NCI-H69 (cell line): ENCODE measurements around the gene RBMS3.
"Not testable (repeated sequence)": the region's sequence is repeated elsewhere in the genome, so short reads cannot be mapped to it uniquely, and the experiment has no call there.

Experiments
- DNase-seq: peaks from one replicate; lab custom pipeline; 2025; lab: John Stamatoyannopoulos, UW

RBMS3 gene

GRCh38 chr3:29481969-29482767, 201.3 kb downstream of the RBMS3 start:
- no peak for DNase-seq

GRCh38 chr3:29484633-29485032, 203.8 kb downstream of the RBMS3 start:
- DNase-seq: peak; percentile 66

DNA sequence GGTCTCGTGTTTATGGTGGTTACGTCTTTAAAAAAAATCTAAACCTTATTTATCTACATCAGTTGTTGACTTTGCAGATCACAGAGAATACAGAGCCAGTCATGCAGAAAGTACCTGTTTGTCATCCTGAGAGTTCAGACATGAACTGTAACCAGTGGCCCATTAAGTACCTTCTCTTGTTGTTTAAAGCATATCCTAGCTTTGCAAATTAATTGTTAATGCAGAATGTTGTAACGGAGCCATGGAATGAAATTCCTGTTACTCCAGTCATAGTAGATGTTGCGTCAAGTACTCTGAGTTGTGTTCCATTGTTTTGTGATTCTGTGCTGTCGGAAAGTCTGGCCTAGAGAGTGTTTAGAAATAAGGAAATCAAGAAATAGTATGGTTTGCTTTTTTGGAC, 205.2 kb downstream of the RBMS3 start:
- DNase-seq: peak; percentile 74

- peak; percentile 11 for DNase-seq
Observed at GRCh38 chr3:29486917-29487316, 206.0 kb downstream of the RBMS3 start.

DNA sequence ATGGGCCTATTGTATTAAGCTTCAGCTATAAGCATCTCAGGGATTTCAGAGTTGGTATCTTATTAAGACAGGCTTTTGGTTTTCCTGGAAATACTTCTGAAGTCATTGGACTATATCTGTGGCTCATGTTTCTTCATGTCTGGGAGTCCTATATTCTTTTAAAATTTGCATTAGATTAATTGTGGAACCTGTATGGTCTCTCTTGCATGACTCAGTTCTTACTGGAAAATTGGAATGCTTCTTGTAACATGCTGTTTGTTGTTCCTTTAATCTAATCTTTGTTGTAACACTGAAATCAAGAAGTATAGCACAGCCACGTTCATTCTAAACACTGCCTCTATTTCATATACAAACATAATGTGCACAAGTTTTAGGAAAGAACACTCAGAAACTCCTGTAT, 208.1 kb downstream of the RBMS3 start:
- no peak for DNase-seq

- no peak for DNase-seq
Observed at GRCh38 chr3:29493109-29493508, 212.2 kb downstream of the RBMS3 start.

DNA sequence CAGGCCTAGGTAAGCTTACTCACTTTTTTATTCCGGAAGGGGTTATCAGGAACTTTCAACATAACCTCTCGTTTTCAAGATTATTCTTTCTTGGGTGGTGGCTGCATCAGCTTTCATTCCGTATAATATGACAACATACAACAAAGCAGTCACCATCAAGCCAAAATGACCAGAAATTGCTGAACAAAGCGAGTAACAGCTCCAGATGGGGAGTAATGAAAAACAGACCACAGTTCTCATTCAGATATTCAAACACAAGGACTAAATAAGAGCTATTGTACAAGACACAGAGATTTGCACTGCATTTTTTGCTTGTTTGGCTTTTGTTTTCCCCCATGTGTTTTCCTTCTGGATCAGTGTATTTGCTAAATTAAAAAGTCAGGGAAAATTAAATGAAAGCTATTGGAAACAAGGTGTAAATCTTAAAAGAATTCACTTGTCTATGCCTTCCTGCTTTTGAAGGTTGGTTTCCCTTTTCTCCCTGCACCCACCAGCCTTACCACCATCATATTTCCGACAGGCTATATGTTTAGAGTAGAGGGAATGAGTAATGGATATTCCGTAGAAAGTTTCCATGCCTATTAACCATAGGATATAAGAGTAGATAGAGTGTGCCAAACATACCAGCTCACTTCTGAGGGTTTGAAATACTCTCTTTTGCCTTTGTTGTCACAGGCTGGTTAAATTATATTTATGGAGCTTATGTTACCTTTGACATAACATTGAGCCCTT, 213.6 kb downstream of the RBMS3 start:
- DNase-seq: no peak

DNA sequence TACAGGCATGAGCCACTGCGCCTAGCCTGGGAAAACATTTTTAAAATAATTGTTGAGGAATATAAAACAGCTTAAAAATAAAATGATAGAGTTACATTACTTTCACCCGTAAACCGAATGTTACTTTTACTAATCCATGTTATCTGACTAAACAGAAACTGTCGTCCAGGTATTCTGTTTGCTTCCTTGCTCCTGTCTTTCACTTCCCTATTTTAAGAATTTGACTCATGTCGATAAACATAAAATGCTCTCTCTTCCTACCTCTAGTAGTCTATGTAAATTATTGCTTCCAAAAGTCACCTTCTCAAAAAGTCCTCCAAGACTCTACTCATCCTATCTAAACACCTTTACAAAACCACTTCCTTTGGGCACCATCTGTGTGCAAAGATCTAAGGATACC, 216.4 kb downstream of the RBMS3 start:
- DNase-seq: no peak

- peak; percentile 10 for DNase-seq
Observed at GRCh38 chr3:29502771-29503170, 221.9 kb downstream of the RBMS3 start.

GRCh38 chr3:29503314-29503713, 222.4 kb downstream of the RBMS3 start:
- DNase-seq: no peak

GRCh38 chr3:29503958-29504357, 223.1 kb downstream of the RBMS3 start:
- DNase-seq: no peak

DNA sequence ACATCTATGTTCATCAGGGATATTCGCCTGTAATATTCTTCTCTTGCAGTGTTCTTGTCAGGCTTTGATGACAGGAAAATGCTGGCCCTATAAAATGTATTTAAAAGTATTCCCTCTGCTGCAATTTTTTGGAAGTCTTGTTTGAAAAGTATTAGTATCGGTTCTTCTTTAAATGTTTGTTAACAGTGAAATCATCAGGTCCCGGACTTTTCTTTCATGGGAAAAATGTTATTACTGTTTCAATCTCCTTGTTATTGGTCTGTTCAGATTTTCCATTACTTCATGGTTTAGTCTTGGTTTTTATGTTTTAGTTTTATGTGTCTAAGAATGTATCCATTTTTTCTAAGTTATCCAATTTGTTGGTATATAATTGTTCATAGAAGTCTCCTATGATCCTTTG, 225.6 kb downstream of the RBMS3 start:
- DNase-seq: no peak

DNA sequence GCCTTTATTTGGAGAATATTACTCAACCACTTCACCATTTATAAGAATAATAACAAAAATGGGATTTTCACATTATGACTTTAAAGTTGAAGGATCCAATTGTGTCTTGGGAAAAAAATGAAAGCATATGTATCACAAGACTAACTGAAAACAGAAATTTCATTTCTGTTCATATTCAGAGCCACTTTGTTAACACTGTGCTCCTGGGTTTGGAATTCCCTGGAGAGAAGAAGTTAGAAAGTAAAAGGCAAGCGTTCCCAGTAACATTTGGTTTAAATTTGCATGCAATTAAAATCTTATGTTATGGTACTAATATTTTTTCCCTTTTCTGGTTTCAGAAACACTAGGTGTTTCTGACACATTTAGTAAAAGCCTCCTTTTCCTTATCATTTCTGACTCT, 230.8 kb downstream of the RBMS3 start:
- no peak for DNase-seq

DNA sequence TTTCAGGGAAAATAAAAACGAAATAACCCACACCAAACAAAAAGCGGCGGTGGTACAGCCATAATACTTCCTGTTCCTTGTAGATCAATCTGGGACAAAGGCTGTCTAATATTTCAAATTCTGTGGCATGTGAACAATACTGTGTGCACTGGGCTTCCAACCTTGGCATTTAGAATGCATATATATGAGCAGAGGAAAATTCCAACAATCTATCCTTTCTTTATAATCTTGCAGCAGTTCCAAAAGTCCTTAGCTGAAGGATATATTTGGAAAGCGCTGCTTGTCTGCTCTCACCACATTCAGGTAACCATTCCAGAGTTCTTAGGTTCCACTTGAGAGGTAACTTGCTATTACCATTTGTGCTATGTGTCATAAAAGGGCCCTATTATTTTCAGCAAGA, 231.8 kb downstream of the RBMS3 start:
- DNase-seq: no peak

DNA sequence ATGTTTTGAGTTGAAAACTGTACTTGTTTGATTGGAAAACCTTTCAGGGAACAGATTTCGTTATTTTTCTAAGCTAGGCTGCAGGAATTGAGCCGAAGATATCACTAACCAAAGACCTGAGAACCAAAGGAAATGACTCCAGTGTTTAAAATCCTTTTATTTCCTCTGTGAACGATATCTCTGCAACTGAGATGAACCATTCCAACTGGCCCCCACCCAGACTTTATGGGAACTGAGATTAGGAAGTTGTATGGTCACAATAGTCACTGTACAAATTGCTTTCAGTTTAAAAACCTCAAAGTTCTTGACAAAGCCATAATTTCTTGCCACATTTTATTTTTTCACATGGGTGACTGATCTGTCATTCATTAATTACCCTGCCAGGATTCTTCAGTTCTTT, 232.4 kb downstream of the RBMS3 start:
- no peak for DNase-seq

GRCh38 chr3:29514170-29514569, 233.3 kb downstream of the RBMS3 start:
- no peak for DNase-seq

GRCh38 chr3:29514912-29515311, 234.0 kb downstream of the RBMS3 start:
- no peak for DNase-seq

DNA sequence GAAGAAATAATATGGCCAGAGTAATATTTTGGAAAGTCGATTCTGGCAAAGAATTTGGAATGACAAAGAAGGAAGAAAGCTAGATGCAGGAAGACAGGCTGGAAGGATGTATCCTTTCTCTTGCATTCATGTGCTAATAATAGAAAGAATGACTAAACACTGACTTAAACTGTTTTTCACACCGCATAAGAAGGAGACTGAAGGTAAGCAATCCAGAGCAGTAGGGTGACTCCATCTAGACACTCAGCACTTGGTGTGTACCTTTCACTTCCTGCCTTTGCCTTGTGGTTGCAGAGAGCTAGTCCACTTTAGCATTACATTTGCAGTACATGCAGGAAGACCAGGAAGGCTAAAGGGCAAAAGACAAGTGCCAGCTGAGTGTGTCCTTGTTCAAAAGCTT, 234.6 kb downstream of the RBMS3 start:
- DNase-seq: no peak

- no peak for DNase-seq
Observed at GRCh38 chr3:29516164-29516563, 235.3 kb downstream of the RBMS3 start.

- no peak for DNase-seq
Observed at GRCh38 chr3:29520764-29521163, 239.9 kb downstream of the RBMS3 start.

- no peak for DNase-seq
Observed at GRCh38 chr3:29521293-29521692, 240.4 kb downstream of the RBMS3 start.

DNA sequence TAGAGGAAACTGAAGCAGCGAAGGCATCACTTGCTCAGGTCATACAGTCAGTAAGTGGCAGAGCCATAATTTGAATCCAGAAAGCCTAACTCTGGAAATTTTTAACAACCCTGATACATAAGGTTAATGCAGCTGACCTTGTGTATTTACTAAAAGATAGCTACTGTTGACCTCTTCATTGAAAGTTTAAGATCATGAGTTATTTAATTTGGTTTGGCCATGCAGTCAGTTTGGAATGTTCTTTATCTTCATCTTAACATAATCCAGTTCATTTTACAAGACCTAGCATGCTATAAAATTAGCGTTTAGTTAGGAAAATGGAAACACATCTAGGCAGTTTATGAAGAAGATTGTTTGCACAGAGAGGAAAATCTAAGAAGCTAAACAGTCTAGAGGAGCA, 240.9 kb downstream of the RBMS3 start:
- DNase-seq: no peak

DNA sequence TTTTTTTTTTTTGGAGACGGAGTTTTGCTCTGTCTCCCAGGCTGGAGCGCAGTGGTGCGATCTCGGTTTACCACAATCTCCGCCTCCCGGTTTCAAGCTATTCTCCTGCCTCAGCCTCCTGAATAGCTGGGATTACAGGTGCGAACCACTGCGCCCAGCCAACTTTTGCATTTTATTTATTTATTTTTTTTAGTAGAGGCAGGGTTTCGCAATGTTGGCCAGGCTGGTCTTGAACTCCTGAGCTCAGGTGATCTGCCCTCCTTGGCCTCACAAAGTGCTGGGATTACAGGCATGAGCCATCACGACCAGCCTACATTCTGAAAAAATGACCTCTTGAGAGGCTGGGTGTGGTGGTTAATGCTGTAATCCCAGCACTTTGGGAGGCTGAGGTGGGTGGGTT, 243.6 kb downstream of the RBMS3 start:
- not testable (repeated sequence) for DNase-seq
